WTC11 (cell line): ENCODE measurements around the gene ABHD3.

ENCODE experiments used
- IRF2 ChIP-seq: sonication (generic); formaldehyde crosslinking; IDR thresholded peaks from 2 replicates; pipeline ENCODE4 v1.8.0; 2022; ENCODE audit warnings: low read depth, missing genetic modification reagents, borderline replicate concordance
- NFYB ChIP-seq: sonication (generic); formaldehyde crosslinking; conservative IDR thresholded peaks from 2 replicates; pipeline ENCODE4 v1.8.0; 2022; ENCODE audit warnings: low read depth, missing genetic modification reagents
- TF ChIP-seq, protein P1 (sequence below): fragments of 200-600 bp; IDR thresholded peaks from 2 replicates; pipeline ENCODE4 v1.8.0; 2022; ENCODE audit warnings: antibody characterized with exemption
- TF ChIP-seq, protein P2 (sequence below): sonication (generic); formaldehyde crosslinking; IDR thresholded peaks from 2 replicates; pipeline ENCODE4 v1.8.1; 2022; ENCODE audit warnings: mild to moderate bottlenecking, moderate library complexity, missing genetic modification reagents

DNA sequence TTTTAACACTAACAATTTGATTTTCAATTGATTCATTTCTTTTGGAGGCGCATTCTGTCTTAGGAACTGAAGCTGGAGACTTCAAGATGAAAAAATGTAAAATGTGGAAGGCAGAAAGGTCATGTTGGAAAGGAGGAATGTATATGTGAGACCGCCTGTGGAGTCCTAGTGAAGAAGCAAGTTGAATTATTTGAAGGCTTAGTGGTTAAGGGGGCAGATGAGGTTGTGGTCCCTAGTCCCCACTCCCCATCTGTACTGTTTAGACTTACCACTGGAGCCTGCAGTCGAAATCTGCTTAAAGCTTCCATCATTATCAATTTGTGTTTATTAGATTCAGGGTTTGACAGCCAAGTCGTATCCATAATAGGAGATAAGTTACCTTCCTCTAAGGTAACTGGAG, 20.6 kb upstream of the ABHD3 start:
- TF ChIP-seq NFYB (CRISPR knock-in tag) (no peak), IRF2 (CRISPR knock-in tag) (no peak)
- TF ChIP-seq, protein P1, sequence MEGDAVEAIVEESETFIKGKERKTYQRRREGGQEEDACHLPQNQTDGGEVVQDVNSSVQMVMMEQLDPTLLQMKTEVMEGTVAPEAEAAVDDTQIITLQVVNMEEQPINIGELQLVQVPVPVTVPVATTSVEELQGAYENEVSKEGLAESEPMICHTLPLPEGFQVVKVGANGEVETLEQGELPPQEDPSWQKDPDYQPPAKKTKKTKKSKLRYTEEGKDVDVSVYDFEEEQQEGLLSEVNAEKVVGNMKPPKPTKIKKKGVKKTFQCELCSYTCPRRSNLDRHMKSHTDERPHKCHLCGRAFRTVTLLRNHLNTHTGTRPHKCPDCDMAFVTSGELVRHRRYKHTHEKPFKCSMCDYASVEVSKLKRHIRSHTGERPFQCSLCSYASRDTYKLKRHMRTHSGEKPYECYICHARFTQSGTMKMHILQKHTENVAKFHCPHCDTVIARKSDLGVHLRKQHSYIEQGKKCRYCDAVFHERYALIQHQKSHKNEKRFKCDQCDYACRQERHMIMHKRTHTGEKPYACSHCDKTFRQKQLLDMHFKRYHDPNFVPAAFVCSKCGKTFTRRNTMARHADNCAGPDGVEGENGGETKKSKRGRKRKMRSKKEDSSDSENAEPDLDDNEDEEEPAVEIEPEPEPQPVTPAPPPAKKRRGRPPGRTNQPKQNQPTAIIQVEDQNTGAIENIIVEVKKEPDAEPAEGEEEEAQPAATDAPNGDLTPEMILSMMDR: no peak
- TF ChIP-seq, protein P2, sequence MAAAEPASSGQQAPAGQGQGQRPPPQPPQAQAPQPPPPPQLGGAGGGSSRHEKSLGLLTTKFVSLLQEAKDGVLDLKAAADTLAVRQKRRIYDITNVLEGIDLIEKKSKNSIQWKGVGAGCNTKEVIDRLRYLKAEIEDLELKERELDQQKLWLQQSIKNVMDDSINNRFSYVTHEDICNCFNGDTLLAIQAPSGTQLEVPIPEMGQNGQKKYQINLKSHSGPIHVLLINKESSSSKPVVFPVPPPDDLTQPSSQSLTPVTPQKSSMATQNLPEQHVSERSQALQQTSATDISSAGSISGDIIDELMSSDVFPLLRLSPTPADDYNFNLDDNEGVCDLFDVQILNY (CRISPR knock-in tag): no peak
